Cardiac muscle cell (in vitro differentiated cells and primary cell): ENCODE results near the gene LTBP3. TPM values are rescaled to one million over a fixed set of nuclear protein-coding genes. Genes with fewer than 3 reads are reported as not detected.

Source experiments
- DNase-seq, 2 donors: peaks; one replicate each; pipeline versions ENCODE4 v3.0.0 to v3.0.0-alpha.2; 2010 to 2017; ENCODE audit warnings: low read depth in 1 of 2, low spot score in 1 of 2
- H3K27ac ChIP-seq: fragments of 200-600 bp; sonication (generic); 2 replicates; pipeline ENCODE4 v1.5.1; 2016
- H3K27me3 ChIP-seq: fragments of 200-600 bp; sonication (generic); 2 replicates; pipeline ENCODE4 v1.6.0; 2016; ENCODE audit warnings: control low read depth
- H3K36me3 ChIP-seq: fragments of 200-600 bp; sonication (generic); 2 replicates; pipeline ENCODE4 v1.5.1; 2016; ENCODE audit warnings: control low read depth
- H3K4me1 ChIP-seq: fragments of 200-600 bp; sonication (generic); 2 replicates; pipeline ENCODE4 v1.8.1; 2017; ENCODE audit warnings: low read depth, mild to moderate bottlenecking, mixed run types
- H3K4me3 ChIP-seq: fragments of 200-600 bp; sonication (generic); 2 replicates; pipeline ENCODE4 v1.5.1; 2016; ENCODE audit warnings: mild to moderate bottlenecking
- H3K9me3 ChIP-seq: fragments of 200-600 bp; sonication (generic); 2 replicates; pipeline ENCODE4 v1.5.1; 2017; ENCODE audit warnings: low read depth, mild to moderate bottlenecking, control low read depth
- CTCF ChIP-seq: IDR thresholded peaks from 2 replicates; pipeline ENCODE4 v1.5.1; 2012; ENCODE audit warnings: low read depth, mild to moderate bottlenecking, low read length
- polyA plus RNA-seq: library from polyadenylated mRNA; unstranded; fragments of >200 nt; fragmentation: Nextera tagmentation; extraction: Ambion mirVana; gene quantifications from 2 replicates; pipeline ENCODE4 v1.2.1, GENCODE V29; 2016
- total RNA-seq: library from RNA; depleted of rRNA; stranded (reverse); fragments of >200 nt; gene quantifications from 2 replicates; pipeline ENCODE4 v1.2.3, GENCODE V29; 2016

The LTBP3 gene
- total and polyA plus RNA-seq, 2 experiments from 2014 or later = 60.9 to 98.3 TPM

DNA sequence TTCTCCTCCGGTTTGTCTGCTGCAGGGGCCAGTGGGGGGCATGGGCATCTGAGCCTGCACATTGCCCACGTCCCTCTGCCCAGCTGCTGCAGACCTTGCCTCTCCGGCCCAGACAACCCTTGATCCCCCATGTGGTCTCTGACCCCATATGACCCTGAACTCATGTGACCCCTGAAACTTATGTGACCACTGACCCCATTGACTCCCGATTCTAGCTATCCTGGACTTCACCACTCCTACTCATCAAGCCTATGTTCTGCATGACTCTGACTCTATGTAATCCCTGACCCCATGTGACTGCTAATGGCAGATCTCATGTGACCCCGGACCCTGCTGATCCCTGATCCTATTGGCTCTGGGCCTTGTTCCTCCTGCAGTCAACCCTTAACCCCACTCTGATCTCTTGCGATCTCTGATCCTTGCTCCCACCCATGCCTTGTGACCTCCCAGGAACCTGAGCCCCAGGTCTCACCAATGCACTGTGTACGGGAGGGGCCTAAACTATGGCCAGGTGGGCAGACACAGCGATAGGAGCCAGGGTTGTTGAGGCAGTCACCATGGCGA, 5.7 kb downstream of the LTBP3 start:
- no peak for TF ChIP-seq CTCF
- Histone ChIP-seq H3K27me3 (peaks cover 16% of the 10 kb centered on the region), H3K4me1 (peaks cover 14% of the 10 kb centered on the region), H3K4me3 (no peak overlapping the region), H3K9me3 (no peaks in the 10 kb centered on the region), H3K36me3 (no peaks in the 10 kb centered on the region), H3K27ac (no peak overlapping the region)
- no peak for DNase-seq

DNA sequence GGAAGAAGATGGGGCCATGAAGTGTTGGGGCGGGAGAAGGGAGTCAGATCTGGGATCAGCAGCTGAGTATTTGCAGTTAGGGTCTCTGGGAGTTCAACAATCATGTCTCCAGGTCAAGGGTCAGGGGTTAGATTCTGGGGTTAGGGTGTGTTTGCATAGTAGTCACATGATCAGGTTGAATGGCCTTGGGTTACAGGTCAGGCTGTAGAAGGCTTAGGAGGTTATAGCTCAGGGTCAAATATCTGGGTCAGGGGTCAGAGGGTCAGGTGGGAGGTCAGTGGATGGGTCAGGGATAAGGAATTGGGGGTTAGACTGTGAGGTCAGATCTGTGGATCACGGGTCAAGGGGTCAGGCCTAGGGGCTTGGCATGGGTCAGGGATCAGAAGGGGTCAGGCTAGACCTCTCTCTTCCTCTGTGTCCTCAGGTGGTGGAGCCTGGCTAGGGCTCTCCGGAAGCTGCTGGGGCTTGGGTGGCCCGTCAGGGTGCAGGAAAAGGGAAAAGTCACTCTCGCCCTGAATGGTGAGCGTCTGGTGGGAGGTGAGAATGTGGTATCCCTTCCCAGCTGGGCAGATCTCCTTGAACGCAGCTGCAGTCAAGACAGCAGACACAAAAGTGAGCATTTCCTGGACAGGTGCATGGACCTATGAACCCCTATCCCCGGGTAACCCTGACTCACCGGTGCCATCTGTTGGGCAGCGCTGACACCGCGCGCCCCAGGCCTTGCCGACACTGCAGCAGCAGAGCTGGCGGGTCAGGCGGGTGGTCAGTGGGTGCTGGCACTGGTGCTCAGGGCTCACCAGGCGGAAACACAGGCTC, 6.4 kb downstream of the LTBP3 start:
- no peaks in the 10 kb centered on the region for H3K9me3 ChIP-seq
- H3K4me1 ChIP-seq = peaks cover 8% of the 10 kb centered on the region
- H3K36me3 ChIP-seq = no peaks in the 10 kb centered on the region
- DNase-seq = peak in 1 of 2 donors; percentile 71
- peak; percentile 38 for TF ChIP-seq CTCF
- no peak overlapping the region for H3K27ac ChIP-seq
- peaks cover 20% of the 10 kb centered on the region for H3K27me3 ChIP-seq
- no peak overlapping the region for H3K4me3 ChIP-seq

DNA sequence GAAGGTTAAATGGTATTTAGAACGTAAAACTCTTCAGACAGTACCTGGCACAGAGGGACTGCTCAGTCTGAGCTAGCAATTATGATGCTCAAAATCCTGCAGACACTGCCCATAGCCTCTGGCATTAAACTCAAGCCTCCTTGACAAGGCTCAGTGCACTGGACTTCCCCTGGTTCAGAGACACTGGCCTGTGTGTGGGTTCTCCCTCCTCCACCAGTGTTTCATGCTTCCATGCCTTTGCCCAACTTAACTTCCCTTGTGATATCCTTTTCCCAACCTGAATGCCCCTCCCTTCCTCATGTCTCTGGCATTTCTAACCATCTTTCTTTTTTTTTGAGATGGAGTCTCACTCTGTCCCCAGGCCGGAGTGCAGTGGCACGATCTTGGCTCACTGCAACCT, 9.1 kb downstream of the LTBP3 start:
- Histone ChIP-seq H3K27me3 (peaks cover 20% of the 10 kb centered on the region), H3K9me3 (no peaks in the 10 kb centered on the region), H3K4me1 (peaks cover 7% of the 10 kb centered on the region), H3K27ac (no peak overlapping the region), H3K36me3 (no peaks in the 10 kb centered on the region), H3K4me3 (no peak overlapping the region)
- no peak for DNase-seq
- TF ChIP-seq CTCF = no peak

GRCh38 chr11:65548395-65548794, 9.8 kb downstream of the LTBP3 start:
- H3K27me3 ChIP-seq = peaks cover 20% of the 10 kb centered on the region
- TF ChIP-seq CTCF = no peak
- no peaks in the 10 kb centered on the region for H3K9me3 ChIP-seq
- H3K4me1 ChIP-seq = peaks cover under 1% of the 10 kb centered on the region
- no peak overlapping the region for H3K27ac ChIP-seq
- no peak for DNase-seq
- no peak overlapping the region for H3K4me3 ChIP-seq
- no peaks in the 10 kb centered on the region for H3K36me3 ChIP-seq

DNA sequence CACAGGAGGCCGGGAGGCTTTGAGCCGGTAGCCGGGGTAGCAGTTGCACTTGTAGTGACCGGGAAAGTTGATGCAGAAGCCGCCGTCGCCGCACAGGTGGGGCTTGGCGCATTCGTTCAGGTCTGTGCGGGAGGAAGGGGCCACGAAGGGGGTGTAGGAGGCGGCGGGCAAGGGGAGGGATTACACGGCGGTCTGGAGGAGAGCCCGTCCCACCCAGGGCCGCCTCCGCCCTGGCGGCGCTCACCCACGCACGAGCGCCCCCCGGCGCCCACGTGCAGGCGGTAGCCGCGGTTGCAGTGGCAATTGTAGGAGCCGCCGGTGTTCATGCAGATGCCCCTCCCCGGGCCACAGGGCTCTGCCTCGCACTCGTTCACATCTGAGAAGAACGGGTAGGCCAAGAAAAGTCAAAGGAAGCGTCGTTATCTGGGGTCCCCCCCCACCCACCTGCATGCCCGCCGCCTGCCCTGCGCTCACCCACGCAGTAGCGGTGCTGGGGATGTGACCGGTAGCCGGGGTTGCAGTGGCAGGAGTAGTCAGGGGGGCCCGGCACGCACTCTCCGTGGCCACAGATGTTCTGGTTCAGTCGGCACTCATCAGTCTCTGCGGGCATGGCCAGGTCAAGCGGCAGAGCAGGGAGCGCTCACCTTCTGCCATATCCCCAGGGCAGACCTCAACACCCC, 10.6 kb downstream of the LTBP3 start:
- no peak for DNase-seq
- H3K36me3 ChIP-seq = no peaks in the 10 kb centered on the region

More for the DNA sequence above, 10.6 kb downstream of the LTBP3 start:
- Histone ChIP-seq H3K27ac (no peak overlapping the region), H3K4me3 (no peak overlapping the region), H3K27me3 (peaks cover 20% of the 10 kb centered on the region), H3K9me3 (no peaks in the 10 kb centered on the region), H3K4me1 (no peaks in the 10 kb centered on the region)
- TF ChIP-seq CTCF = no peak
